Kidney (tissue), 14 donors: ENCODE measurements around the gene GATAD2B. TPM values are rescaled to one million over a fixed set of nuclear protein-coding genes. Genes with fewer than 3 reads are reported as not detected.

Experiments
- DNase-seq, 5 donors: peaks; one replicate each; pipeline ENCODE4 v3.0.0-alpha.2; 2013 to 2020
- FAIRE-seq: peaks from 2 replicates; lab custom pipeline; 2012; peaks lifted over from hg19 to GRCh38; lab: Jason Lieb, UNC
- H3K27ac ChIP-seq, 2 donors: one replicate each; pipeline ENCODE4 v1.7.0; 2013; ENCODE audit warnings: low read depth in 2 of 2, low read length in 2 of 2, inconsistent platforms in 1 of 2
- H3K27me3 ChIP-seq: one replicate; pipeline ENCODE4 v1.7.1; 2013; ENCODE audit warnings: low read length, inconsistent platforms; ENCODE audit not compliant: control insufficient read depth, insufficient read depth
- H3K36me3 ChIP-seq, 3 donors: one replicate each; pipeline versions ENCODE4 v1.7.0 to v1.7.1; 2013; ENCODE audit warnings: low read length in 3 of 3, control low read depth in 1 of 3, inconsistent platforms in 1 of 3; ENCODE audit not compliant: insufficient read depth in 3 of 3, control insufficient read depth in 2 of 3
- H3K4me1 ChIP-seq, 3 donors: one replicate each; pipeline versions ENCODE4 v1.7.0 to v1.7.1; 2013; ENCODE audit warnings: low read length in 3 of 3, inconsistent platforms in 1 of 3, low read depth in 1 of 3; ENCODE audit not compliant: control insufficient read depth in 2 of 3, insufficient read depth in 2 of 3
- H3K4me3 ChIP-seq, 3 donors: one replicate each; pipeline versions ENCODE4 v1.7.0 to v1.8.1; 2013; ENCODE audit warnings: low read length in 3 of 3, control low read depth in 1 of 3, inconsistent platforms in 1 of 3
- H3K9ac ChIP-seq, 3 donors: one replicate each; pipeline versions ENCODE4 v1.7.0 to v1.7.1; 2013; ENCODE audit warnings: low read length in 3 of 3, control low read depth in 1 of 3, inconsistent platforms in 1 of 3
- H3K9me3 ChIP-seq, 3 donors: one replicate each; pipeline versions ENCODE4 v1.7.0 to v1.7.1; 2013; ENCODE audit warnings: low read length in 3 of 3, control low read depth in 1 of 3, inconsistent platforms in 1 of 3; ENCODE audit not compliant: control insufficient read depth in 2 of 3, insufficient read depth in 1 of 3
- intact Hi-C: fragments of 100-400 bp; cut with DNase I; formaldehyde crosslinking; loops from one replicate; pipeline ENCODE4 v1.11.1; 2022
- polyA plus RNA-seq: library from polyadenylated mRNA; stranded (reverse); fragments of 350-450 nt; fragmentation: Illumina TruSeq; extraction: RNeasy Lipid Tissue Mini Kit (QIAGEN cat#74804); gene quantifications from one replicate; pipeline ENCODE4 v1.2.3, GENCODE V29; 2014; ENCODE audit warnings: low read depth, low replicate concordance; ENCODE audit not compliant: insufficient read depth
- total RNA-seq: library from RNA; stranded (reverse); fragmentation: NEBNext Ultra II Directional; extraction: Animal tissue kit (Norgen Biotek cat#: 25700); gene quantifications from one replicate; pipeline ENCODE4 v1.2.1, GENCODE V29; 2021
- TF ChIP-seq, protein P1 (sequence below): IDR thresholded peaks from 3 replicates; pipeline ENCODE4 v1.5.1; 2012; ENCODE audit warnings: mild to moderate bottlenecking, moderate library complexity, borderline replicate concordance; ENCODE audit not compliant: insufficient read depth; ENCODE audit errors: extremely low read depth
- donor health status: control.
- donor health status: control.
- donor health status: control.
- donor health status: control.
- donor health status: control.
- donor health status: DM: yes; HTN: yes; CAD: no.
- donor health status: Normal renal cell carcinoma (clear cell type).

Gene GATAD2B
- total and polyA plus RNA-seq, 2 donors from 2014 or later = 3.6 to 49.0 TPM

DNA sequence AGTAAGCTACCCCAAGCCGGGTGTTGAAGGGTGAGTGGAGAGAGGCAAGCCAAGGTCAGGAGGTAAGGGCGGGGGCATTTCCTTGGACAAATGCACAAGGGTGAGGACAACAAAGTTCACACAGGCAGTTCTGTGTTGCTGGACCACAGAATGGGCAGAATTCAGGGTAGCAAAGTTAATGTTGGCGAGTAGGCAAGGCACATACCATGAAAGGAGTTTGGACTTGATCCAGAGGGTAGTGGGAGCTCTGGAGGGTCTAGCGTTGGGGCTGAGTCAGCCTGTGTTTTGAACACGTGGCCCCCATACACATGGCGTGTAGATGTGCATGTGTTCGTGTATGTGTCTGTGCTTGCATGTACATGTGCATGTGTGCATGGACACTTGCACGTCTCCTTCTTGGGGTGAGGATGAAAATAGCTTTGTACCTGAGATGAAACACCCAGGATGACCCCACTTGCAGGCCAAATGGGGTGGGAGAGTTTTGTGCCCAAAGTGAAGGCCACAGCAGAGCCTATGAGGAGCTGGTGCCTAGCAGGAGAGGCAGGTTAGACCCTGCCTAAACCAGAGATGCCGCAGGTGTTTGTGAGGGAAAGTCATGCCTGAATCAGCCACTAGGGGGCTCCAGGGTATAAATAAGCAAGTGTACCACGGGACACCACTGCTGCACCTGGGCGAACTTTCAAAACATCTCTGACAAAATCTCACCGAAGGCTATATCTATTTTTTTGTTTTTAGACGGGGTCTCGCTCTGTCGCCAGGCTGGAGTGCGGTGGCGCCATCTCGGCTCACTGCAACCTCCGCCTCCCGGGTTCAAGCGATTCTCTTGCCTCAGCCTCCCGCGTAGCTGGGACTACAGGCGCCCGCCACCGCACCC lies 125.7 kb downstream of the GATAD2B start:
- Histone ChIP-seq H3K27me3 (no peaks in the 10 kb centered on the region), H3K27ac (no peak overlapping the region), H3K4me1 (peaks cover 0 to 3% (median 0%) of the 10 kb centered on the region in 3 donors), H3K9me3 (no peaks in the 10 kb centered on the region), H3K36me3 (no peaks in the 10 kb centered on the region), H3K4me3 (no peak overlapping the region), H3K9ac (no peak overlapping the region)
- TF ChIP-seq, protein P1, sequence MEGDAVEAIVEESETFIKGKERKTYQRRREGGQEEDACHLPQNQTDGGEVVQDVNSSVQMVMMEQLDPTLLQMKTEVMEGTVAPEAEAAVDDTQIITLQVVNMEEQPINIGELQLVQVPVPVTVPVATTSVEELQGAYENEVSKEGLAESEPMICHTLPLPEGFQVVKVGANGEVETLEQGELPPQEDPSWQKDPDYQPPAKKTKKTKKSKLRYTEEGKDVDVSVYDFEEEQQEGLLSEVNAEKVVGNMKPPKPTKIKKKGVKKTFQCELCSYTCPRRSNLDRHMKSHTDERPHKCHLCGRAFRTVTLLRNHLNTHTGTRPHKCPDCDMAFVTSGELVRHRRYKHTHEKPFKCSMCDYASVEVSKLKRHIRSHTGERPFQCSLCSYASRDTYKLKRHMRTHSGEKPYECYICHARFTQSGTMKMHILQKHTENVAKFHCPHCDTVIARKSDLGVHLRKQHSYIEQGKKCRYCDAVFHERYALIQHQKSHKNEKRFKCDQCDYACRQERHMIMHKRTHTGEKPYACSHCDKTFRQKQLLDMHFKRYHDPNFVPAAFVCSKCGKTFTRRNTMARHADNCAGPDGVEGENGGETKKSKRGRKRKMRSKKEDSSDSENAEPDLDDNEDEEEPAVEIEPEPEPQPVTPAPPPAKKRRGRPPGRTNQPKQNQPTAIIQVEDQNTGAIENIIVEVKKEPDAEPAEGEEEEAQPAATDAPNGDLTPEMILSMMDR = peak; percentile 88
- FAIRE-seq (no peak), DNase-seq (peak in 4 of 5 donors; percentile 72 to 85 (median 80))
- intact Hi-C loops = loop anchor here (10.0 kb wide), 1 partner anchor 188 kb away; the partner anchor contains the start of gene RAB13

DNA sequence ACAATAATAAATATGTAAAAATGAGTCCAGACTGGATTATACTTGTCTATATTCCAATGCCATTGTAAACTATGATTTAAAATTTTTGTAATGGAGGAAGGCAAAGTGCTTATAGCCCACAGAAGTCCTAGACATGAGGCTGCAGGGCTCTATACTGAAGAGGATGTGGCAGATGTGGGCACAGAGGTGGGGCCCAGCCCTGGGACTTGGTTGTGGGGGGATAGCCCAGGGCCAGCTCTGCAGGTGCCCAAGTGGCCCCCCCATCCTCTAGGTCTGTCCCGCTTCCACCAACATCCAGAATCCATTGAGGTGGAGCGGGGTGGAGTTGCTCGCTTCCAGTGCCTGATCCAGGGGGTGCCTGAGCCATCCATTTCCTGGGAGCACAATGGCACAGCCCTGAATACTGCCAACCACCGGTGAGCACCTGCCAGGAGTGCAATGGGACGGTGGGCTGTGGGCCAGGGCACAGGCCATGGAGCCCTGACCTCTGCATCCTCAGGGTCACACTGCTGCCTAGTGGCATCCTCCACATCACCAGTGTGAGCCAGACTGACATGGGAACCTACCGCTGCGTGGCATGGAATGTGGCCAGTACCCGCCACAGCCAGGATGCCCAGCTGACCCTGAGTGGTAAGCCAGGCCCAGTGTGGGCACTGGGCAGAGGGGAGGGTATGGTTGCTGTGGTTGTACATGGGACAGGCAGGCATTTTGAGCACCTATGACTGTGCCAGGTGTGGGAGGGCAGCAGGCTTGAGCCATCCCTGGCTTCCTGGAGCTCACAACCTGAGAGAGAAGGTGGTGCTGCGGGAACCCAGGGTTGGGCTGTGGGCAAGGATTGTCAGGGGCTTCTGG lies 126.6 kb downstream of the GATAD2B start:
- Histone ChIP-seq H3K27ac (no peak overlapping the region), H3K36me3 (no peaks in the 10 kb centered on the region), H3K9ac (no peak overlapping the region), H3K9me3 (no peaks in the 10 kb centered on the region), H3K4me1 (peaks cover 0 to 3% (median 0%) of the 10 kb centered on the region in 3 donors), H3K4me3 (no peak overlapping the region), H3K27me3 (no peaks in the 10 kb centered on the region)
- intact Hi-C loops = loop anchor here (10.0 kb wide), 1 partner anchor 189 kb away; the partner anchor contains the start of gene RAB13
- DNase-seq = peak in 1 of 5 donors; percentile 44
- no peak for FAIRE-seq
- TF ChIP-seq, protein P1 = no peak

DNA sequence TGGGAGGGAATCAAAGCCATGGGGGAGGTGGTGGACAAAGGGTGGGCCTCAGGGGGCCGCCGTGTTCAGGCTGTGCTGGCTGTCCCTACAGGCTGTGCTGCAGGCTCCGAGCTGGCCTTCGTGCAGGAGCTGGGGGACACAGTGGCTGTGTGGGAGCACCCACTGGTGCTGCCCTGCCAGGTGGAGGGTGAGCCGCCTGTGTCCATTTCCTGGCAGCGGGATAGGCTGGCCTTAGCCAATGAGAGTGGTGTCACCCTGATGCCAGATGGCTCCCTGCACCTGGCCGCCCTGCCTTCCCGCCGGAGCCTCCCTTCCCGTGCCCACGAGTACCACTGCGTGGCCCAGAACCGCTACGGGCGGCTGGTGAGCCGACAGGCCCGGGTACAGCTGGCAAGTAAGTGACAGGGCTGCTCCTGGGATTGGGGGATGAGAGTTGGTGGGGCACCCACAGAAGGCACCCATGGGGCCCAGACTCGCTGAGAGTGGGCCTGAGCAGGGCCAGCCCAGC lies 127.4 kb downstream of the GATAD2B start:
- Histone ChIP-seq H3K27ac (no peak overlapping the region), H3K27me3 (no peaks in the 10 kb centered on the region), H3K4me1 (peaks cover 0 to 7% (median 4%) of the 10 kb centered on the region in 3 donors), H3K4me3 (no peak overlapping the region), H3K9ac (no peak overlapping the region), H3K36me3 (no peaks in the 10 kb centered on the region), H3K9me3 (no peaks in the 10 kb centered on the region)
- FAIRE-seq (no peak), DNase-seq (peak in 1 of 5 donors; percentile 61)
- TF ChIP-seq, protein P1 = no peak
- intact Hi-C loops = loop anchor here (10.0 kb wide), 1 partner anchor 189 kb away; the partner anchor contains the start of gene RAB13
